ENCODE results near the gene DTX3.

- no peak for TF ChIP-seq CTCF (IDR thresholded peaks at IDR 0.05)
- TF ChIP-seq POLR2A (IDR thresholded peaks at IDR 0.05) = no peak
Observed at GRCh38 chr12:57614948-57615500, 10.4 kb downstream of the DTX3 start.

All from adrenal gland (tissue), 5 donors.